Mammary epithelial cell (primary cell): Measurements from ENCODE around the gene RXRA.

Experiments
- EZH2 ChIP-seq: IDR thresholded peaks from 2 replicates; pipeline ENCODE4 v1.6.1; 2012; ENCODE audit warnings: low read length, inconsistent platforms, borderline replicate concordance
- TF ChIP-seq, protein P1 (sequence below), 2 donors: IDR thresholded peaks in 1 of 2; conservative IDR thresholded peaks in 1 of 2; 2 replicates each; pipeline ENCODE4 v1.5.1; 2011 to 2012; ENCODE audit warnings: inconsistent platforms in 2 of 2, low read length in 2 of 2, mild to moderate bottlenecking in 2 of 2, control low read depth in 1 of 2, low read depth in 1 of 2; ENCODE audit not compliant: insufficient read depth in 1 of 2; ENCODE audit errors: extremely low read depth in 1 of 2

DNA sequence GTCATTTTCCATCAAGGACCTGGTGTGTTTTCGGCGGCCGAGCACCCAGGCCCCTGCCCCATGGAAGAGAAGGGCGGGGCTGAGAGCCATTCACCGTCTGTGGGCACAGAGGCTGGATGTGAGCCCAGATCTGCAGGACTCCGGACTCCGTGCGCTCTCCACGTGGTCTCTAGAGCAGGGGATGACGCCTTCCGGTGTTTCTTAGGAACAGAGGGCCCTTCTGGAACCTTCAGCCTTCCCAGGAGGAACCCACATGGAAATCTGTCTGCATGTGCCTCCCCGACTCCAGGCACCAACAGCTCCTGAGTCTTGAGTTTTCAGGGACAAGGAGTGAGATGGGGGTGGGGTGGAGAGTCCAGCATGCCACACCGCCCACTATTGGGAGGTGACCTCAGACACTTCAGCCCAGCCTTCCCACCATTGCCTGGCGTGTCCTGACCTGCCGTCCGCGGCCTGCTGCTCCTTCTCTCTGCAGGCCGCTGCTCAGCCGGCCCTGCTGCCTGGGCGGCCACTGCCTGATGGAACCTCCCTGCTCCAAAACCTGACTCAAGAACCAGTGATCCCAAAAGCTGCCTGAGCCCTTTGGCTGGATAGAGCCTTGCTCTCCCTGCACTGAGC lies 2.4 kb upstream of the RXRA start:
- TF ChIP-seq, protein P1, sequence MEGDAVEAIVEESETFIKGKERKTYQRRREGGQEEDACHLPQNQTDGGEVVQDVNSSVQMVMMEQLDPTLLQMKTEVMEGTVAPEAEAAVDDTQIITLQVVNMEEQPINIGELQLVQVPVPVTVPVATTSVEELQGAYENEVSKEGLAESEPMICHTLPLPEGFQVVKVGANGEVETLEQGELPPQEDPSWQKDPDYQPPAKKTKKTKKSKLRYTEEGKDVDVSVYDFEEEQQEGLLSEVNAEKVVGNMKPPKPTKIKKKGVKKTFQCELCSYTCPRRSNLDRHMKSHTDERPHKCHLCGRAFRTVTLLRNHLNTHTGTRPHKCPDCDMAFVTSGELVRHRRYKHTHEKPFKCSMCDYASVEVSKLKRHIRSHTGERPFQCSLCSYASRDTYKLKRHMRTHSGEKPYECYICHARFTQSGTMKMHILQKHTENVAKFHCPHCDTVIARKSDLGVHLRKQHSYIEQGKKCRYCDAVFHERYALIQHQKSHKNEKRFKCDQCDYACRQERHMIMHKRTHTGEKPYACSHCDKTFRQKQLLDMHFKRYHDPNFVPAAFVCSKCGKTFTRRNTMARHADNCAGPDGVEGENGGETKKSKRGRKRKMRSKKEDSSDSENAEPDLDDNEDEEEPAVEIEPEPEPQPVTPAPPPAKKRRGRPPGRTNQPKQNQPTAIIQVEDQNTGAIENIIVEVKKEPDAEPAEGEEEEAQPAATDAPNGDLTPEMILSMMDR (conservative IDR thresholded peaks at IDR 0.05 in 1 of 2, IDR thresholded peaks at IDR 0.05 in 1 of 2; ENCODE audit: extremely low read depth in 1 of 2, insufficient read depth in 1 of 2, low read depth in 1 of 2, low read length in 2 of 2) = no peak
- TF ChIP-seq EZH2 = no peak
